Memory B cell (primary cell): Measurements from ENCODE around the gene PIK3C3.
"Not testable (repeated sequence)": the region's sequence is repeated elsewhere in the genome, so short reads cannot be mapped to it uniquely, and the experiment has no call there.

Experiments used
- ATAC-seq: fragments of 150-1000 bp; cut with Tn5 transposase; 2 replicates; pipeline ENCODE4 v1.10.0; 2021; ENCODE audit warnings: low read depth, mild to moderate bottlenecking, moderate library complexity
- DNase-seq, 2 donors: peaks; one replicate each; pipeline ENCODE4 v3.0.0; 2022; ENCODE audit warnings: low spot score in 2 of 2
- H3K27ac Mint-ChIP-seq: one replicate; pipeline ENCODE4 v1.8.0; 2022; ENCODE audit warnings: mild to moderate bottlenecking, moderate library complexity, mixed read lengths
- H3K27me3 Mint-ChIP-seq: one replicate; pipeline ENCODE4 v1.8.0; 2022; ENCODE audit warnings: mixed read lengths
- H3K36me3 Mint-ChIP-seq: one replicate; pipeline ENCODE4 v1.8.0; 2022; ENCODE audit warnings: mild to moderate bottlenecking, mixed read lengths
- H3K4me1 Mint-ChIP-seq: one replicate; pipeline ENCODE4 v1.8.0; 2022; ENCODE audit warnings: mixed read lengths
- H3K4me3 Mint-ChIP-seq: one replicate; pipeline ENCODE4 v1.8.0; 2022; ENCODE audit warnings: mild to moderate bottlenecking, moderate library complexity, mixed read lengths
- H3K9me3 Mint-ChIP-seq: one replicate; pipeline ENCODE4 v1.8.0; 2022; ENCODE audit warnings: mixed read lengths

Gene PIK3C3

GRCh38 chr18:41975284-41975683, 20.2 kb downstream of the PIK3C3 start:
- DNase-seq, result no peak
- Mint-ChIP-seq H3K27ac (no peak overlapping the region), H3K27me3 (no peaks in the 10 kb centered on the region), H3K4me1 (peaks cover 4% of the 10 kb centered on the region), H3K36me3 (peaks cover 10% of the 10 kb centered on the region), H3K9me3 (no peaks in the 10 kb centered on the region), H3K4me3 (no peak overlapping the region)
- ATAC-seq, result no peak

GRCh38 chr18:41977233-41977632, 22.2 kb downstream of the PIK3C3 start:
- H3K36me3 Mint-ChIP-seq, result peaks cover 8% of the 10 kb centered on the region
- DNase-seq (no peak), ATAC-seq (no peak)
- peaks cover 4% of the 10 kb centered on the region for H3K4me1 Mint-ChIP-seq
- H3K27me3 Mint-ChIP-seq, result no peaks in the 10 kb centered on the region
- H3K9me3 Mint-ChIP-seq, result no peaks in the 10 kb centered on the region
- no peak overlapping the region for H3K4me3 Mint-ChIP-seq
- no peak overlapping the region for H3K27ac Mint-ChIP-seq

DNA sequence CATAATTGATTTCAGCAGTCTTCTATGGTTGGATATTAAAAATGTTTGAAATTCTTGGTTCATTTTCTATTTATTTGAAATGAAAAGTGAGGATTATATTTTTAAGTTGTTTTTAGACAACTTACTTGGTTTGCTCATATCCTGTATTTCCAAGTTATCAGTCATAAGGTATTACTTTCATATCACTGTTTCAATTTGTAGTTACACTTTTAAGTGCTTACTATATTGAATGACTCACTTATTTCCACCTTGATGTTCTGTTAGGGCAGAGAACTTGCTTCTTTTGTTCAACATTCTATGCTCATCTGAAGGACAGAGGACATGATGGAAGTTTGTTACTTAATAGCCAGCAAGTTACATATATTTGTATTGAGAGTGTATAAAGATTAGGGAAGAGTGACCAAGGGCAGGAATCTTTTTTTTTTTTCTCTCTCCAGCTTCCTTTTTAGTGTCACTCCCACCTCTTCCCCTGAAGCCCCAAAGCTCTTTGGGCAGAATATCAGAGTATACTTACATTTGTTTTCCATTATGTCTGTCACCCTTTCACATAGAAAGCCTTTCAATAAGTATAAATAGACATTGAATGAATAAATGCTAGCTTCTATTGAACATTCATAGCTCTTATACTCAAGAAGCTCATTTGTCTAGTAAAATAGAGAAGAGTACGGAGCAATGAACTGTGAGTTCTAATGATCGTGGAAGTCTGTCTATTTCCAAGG, 28.1 kb downstream of the PIK3C3 start:
- H3K4me1 Mint-ChIP-seq, result no peaks in the 10 kb centered on the region
- ATAC-seq (no peak), DNase-seq (no peak)
- no peaks in the 10 kb centered on the region for H3K9me3 Mint-ChIP-seq
- H3K27ac Mint-ChIP-seq, result no peak overlapping the region
- no peak overlapping the region for H3K4me3 Mint-ChIP-seq
- H3K27me3 Mint-ChIP-seq, result no peaks in the 10 kb centered on the region
- H3K36me3 Mint-ChIP-seq, result peaks cover 15% of the 10 kb centered on the region

DNA sequence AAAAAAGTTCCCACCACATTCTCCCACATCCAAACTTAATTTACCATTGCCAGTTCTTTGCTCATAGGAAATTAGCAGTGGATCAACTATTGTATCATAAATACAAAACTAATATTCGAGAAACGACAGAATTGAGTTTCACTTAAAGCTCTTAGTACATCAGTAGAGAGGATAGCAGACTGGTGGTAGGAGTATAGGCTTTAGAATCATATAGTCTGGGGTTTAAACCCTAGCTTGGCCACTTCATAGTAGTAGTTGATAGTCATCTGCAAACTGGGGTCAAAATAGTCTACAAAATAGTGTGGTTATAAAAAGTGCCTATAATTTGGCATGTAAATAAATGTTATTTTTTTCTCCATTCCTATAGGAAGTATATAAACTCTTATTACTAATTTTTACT, 30.9 kb downstream of the PIK3C3 start:
- no peaks in the 10 kb centered on the region for H3K9me3 Mint-ChIP-seq
- DNase-seq (no peak), ATAC-seq (no peak)
- no peaks in the 10 kb centered on the region for H3K4me1 Mint-ChIP-seq
- H3K4me3 Mint-ChIP-seq, result no peak overlapping the region
- H3K27ac Mint-ChIP-seq, result no peak overlapping the region
- H3K36me3 Mint-ChIP-seq, result peaks cover 21% of the 10 kb centered on the region
- H3K27me3 Mint-ChIP-seq, result no peaks in the 10 kb centered on the region

GRCh38 chr18:41989508-41989907, 34.5 kb downstream of the PIK3C3 start:
- no peaks in the 10 kb centered on the region for H3K9me3 Mint-ChIP-seq
- H3K36me3 Mint-ChIP-seq, result peaks cover 22% of the 10 kb centered on the region
- no peak overlapping the region for H3K27ac Mint-ChIP-seq

GRCh38 chr18:41992066-41992465, 37.0 kb downstream of the PIK3C3 start:
- Mint-ChIP-seq H3K4me3 (no peak overlapping the region), H3K9me3 (no peaks in the 10 kb centered on the region), H3K4me1 (no peaks in the 10 kb centered on the region), H3K27ac (no peak overlapping the region), H3K36me3 (peaks cover 20% of the 10 kb centered on the region), H3K27me3 (no peaks in the 10 kb centered on the region)
- DNase-seq (no peak), ATAC-seq (no peak)

More at GRCh38 chr18:41989508-41989907, 34.5 kb downstream of the PIK3C3 start:
- ATAC-seq (no peak), DNase-seq (no peak)
- no peak overlapping the region for H3K4me3 Mint-ChIP-seq
- no peaks in the 10 kb centered on the region for H3K27me3 Mint-ChIP-seq
- no peaks in the 10 kb centered on the region for H3K4me1 Mint-ChIP-seq

DNA sequence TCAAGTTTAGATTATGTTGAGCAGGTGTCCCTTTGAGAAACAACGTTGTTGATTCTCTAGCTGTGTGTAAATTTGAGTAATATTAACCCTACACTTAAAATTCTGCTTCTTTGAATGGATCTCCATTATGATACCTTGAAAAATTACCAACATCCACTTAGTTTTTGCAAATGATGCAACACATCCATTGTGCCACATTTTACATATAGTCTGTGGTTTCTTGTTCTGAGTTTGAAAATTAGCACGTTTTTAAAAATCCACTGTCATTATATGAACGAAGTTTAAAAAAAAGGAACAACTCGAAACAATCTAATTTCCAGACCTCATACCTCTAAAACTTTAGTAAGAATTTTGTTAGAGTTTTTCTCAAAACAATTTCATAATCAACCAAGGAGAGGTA, 37.7 kb downstream of the PIK3C3 start:
- no peak overlapping the region for H3K4me3 Mint-ChIP-seq
- H3K36me3 Mint-ChIP-seq, result peaks cover 23% of the 10 kb centered on the region
- no peaks in the 10 kb centered on the region for H3K27me3 Mint-ChIP-seq
- ATAC-seq, result no peak
- no peak overlapping the region for H3K27ac Mint-ChIP-seq
- DNase-seq, result no peak
- no peaks in the 10 kb centered on the region for H3K4me1 Mint-ChIP-seq
- no peaks in the 10 kb centered on the region for H3K9me3 Mint-ChIP-seq

GRCh38 chr18:41993151-41993550, 38.1 kb downstream of the PIK3C3 start:
- no peaks in the 10 kb centered on the region for H3K27me3 Mint-ChIP-seq
- H3K4me3 Mint-ChIP-seq, result no peak overlapping the region
- no peak overlapping the region for H3K27ac Mint-ChIP-seq
- ATAC-seq (no peak), DNase-seq (no peak)
- peaks cover 22% of the 10 kb centered on the region for H3K36me3 Mint-ChIP-seq
- no peaks in the 10 kb centered on the region for H3K4me1 Mint-ChIP-seq
- H3K9me3 Mint-ChIP-seq, result no peaks in the 10 kb centered on the region

GRCh38 chr18:41996020-41996419, 41.0 kb downstream of the PIK3C3 start:
- no peak for ATAC-seq
- Mint-ChIP-seq H3K27me3 (no peaks in the 10 kb centered on the region), H3K4me3 (no peak overlapping the region), H3K36me3 (peaks cover 33% of the 10 kb centered on the region), H3K4me1 (no peaks in the 10 kb centered on the region), H3K27ac (no peak overlapping the region), H3K9me3 (no peaks in the 10 kb centered on the region)
- no peak for DNase-seq

DNA sequence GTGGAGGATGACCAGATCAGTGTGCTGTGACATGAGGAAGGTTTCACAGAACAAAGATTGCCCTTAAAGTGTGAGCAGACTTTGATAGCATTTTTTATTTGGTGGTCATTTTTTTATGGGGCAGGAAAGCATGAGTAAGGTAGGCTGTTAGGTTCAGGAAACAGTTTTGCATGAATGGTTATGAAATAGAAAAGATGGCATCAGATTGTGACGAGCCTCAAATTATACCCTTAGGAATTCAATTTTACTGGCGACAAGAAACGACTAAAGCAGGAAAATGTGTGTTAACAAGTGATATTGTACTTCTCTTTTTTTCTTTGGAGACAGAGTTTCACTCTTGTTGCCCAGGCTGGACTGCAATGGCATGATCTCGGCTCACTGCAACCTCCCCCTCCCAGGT, 44.7 kb downstream of the PIK3C3 start:
- DNase-seq (no peak), ATAC-seq (no peak)
- no peak overlapping the region for H3K4me3 Mint-ChIP-seq
- no peaks in the 10 kb centered on the region for H3K4me1 Mint-ChIP-seq
- no peak overlapping the region for H3K27ac Mint-ChIP-seq
- H3K9me3 Mint-ChIP-seq, result no peaks in the 10 kb centered on the region
- no peaks in the 10 kb centered on the region for H3K27me3 Mint-ChIP-seq
- H3K36me3 Mint-ChIP-seq, result peaks cover 50% of the 10 kb centered on the region

DNA sequence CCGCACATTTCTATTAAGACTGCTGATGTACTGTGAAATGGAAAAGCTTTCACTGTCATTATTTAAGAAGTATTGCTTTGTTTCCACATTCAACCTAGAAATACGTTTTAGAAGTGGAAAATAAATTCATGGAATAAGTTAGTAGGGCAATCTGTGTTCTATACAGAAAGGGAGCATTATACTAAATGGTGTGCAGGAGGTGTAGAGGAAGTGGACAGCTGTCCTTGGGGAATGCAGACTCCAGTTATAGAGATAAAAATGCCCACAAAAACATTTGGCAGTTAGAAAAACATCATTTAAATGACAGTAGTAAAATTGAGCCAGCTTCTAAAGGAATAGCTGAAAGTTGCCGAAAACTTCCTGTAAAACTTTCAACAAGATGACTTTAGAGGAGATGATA, 46.8 kb downstream of the PIK3C3 start:
- H3K27ac Mint-ChIP-seq, result no peak overlapping the region
- DNase-seq, result no peak
- no peak for ATAC-seq
- peaks cover 45% of the 10 kb centered on the region for H3K36me3 Mint-ChIP-seq
- H3K27me3 Mint-ChIP-seq, result no peaks in the 10 kb centered on the region
- H3K4me3 Mint-ChIP-seq, result no peak overlapping the region
- no peaks in the 10 kb centered on the region for H3K4me1 Mint-ChIP-seq
- H3K9me3 Mint-ChIP-seq, result no peaks in the 10 kb centered on the region

DNA sequence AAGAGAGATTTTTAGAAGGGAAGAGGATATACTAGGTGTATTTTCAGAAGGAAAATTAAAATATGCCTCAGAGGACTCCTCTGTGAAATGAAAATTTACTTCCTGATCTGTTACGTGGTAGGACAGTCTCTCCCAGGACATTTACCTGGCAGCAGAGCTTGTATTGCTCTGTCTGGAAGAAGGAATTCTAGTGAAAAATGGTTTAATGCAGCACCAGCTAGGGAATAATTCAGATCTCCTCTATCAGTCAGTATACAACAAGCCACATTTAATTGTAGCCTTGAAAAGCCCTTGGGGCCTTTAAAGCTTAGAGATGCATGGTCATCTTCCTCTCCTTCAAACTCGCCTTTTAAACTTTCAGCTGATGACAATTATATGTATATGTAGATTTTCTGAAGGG, 49.6 kb downstream of the PIK3C3 start:
- Mint-ChIP-seq H3K9me3 (no peaks in the 10 kb centered on the region), H3K36me3 (peaks cover 40% of the 10 kb centered on the region), H3K4me1 (peaks cover 2% of the 10 kb centered on the region), H3K4me3 (no peak overlapping the region), H3K27ac (no peak overlapping the region), H3K27me3 (no peaks in the 10 kb centered on the region)
- no peak for DNase-seq
- ATAC-seq, result no peak

DNA sequence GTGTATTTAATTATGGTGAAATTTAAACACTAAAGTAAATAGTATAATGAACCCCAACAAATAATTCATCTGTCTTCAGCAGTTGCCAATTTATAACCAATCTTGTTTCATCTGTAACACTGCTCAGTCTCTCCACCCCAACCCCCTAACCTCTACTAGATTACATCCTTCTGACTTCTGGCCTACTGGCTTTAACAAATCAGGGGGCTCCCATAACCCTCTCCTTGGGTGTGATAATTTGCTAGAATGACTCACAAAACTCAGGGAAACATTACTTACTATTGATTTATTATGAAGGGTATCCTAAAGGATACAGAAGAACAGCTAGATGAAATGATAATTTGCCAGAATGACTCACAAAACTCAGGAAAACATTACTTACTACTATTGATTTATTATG, 50.7 kb downstream of the PIK3C3 start:
- Mint-ChIP-seq H3K4me1 (peaks cover 2% of the 10 kb centered on the region), H3K36me3 (peaks cover 41% of the 10 kb centered on the region), H3K4me3 (no peak overlapping the region), H3K9me3 (no peaks in the 10 kb centered on the region), H3K27me3 (no peaks in the 10 kb centered on the region), H3K27ac (no peak overlapping the region)
- no peak for DNase-seq
- no peak for ATAC-seq

DNA sequence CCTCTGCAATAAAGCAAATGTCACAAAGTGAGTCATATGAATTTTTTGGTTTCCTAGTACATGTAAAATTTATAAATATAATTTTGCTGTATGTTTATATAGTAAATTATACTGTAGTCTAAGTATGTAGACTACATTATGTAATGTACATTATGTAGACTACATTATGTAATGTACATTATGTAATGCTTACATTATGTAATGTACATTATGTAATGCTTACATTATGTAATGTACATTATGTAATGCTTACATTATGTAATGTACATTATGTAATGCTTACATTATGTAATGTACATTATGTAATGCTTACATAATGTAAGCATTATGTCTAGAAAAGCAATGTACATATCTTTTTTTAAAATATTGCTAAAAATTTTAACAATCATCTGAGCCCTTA, 54.4 kb downstream of the PIK3C3 start:
- not testable (repeated sequence) for H3K27me3 Mint-ChIP-seq, H3K4me3 Mint-ChIP-seq, H3K27ac Mint-ChIP-seq, DNase-seq, ATAC-seq, H3K4me1 Mint-ChIP-seq, H3K9me3 Mint-ChIP-seq
- peaks cover 34% of the 10 kb centered on the region for H3K36me3 Mint-ChIP-seq

GRCh38 chr18:42011053-42011452, 56.0 kb downstream of the PIK3C3 start:
- no peaks in the 10 kb centered on the region for H3K9me3 Mint-ChIP-seq
- H3K36me3 Mint-ChIP-seq, result peaks cover 38% of the 10 kb centered on the region
- no peak for DNase-seq
- H3K4me1 Mint-ChIP-seq, result peaks cover 2% of the 10 kb centered on the region
- ATAC-seq, result no peak
- no peak overlapping the region for H3K4me3 Mint-ChIP-seq
- no peak overlapping the region for H3K27ac Mint-ChIP-seq
- H3K27me3 Mint-ChIP-seq, result no peaks in the 10 kb centered on the region
